Measurements from ENCODE around the gene TXNDC11.
"Not testable (repeated sequence)": the region's sequence is repeated elsewhere in the genome, so short reads cannot be mapped to it uniquely, and the experiment has no call there.

Gene TXNDC11, protein sequence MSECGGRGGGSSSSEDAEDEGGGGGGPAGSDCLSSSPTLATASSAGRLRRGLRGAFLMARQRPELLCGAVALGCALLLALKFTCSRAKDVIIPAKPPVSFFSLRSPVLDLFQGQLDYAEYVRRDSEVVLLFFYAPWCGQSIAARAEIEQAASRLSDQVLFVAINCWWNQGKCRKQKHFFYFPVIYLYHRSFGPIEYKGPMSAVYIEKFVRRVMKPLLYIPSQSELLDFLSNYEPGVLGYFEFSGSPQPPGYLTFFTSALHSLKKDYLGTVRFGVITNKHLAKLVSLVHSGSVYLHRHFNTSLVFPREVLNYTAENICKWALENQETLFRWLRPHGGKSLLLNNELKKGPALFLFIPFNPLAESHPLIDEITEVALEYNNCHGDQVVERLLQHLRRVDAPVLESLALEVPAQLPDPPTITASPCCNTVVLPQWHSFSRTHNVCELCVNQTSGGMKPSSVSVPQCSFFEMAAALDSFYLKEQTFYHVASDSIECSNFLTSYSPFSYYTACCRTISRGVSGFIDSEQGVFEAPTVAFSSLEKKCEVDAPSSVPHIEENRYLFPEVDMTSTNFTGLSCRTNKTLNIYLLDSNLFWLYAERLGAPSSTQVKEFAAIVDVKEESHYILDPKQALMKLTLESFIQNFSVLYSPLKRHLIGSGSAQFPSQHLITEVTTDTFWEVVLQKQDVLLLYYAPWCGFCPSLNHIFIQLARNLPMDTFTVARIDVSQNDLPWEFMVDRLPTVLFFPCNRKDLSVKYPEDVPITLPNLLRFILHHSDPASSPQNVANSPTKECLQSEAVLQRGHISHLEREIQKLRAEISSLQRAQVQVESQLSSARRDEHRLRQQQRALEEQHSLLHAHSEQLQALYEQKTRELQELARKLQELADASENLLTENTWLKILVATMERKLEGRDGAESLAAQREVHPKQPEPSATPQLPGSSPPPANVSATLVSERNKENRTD

GRCh38 chr16:11742536-11743307, at the start of gene TXNDC11:
TXNDC11 (minus strand) TSS chr16:11742857; CDS start chr16:11742730, 127 bp downstream.
- DNase-seq (ENCODE audit: low spot score) = peak; percentile 99
- no peaks in the 10 kb centered on the region for H3K27me3 Mint-ChIP-seq (ENCODE audit: low read depth)
- H3K4me1 Mint-ChIP-seq (ENCODE audit: low read depth) = peaks cover 46% of the 10 kb centered on the region
- H3K36me3 Mint-ChIP-seq (ENCODE audit: low read depth) = peaks cover 31% of the 10 kb centered on the region
- H3K27ac Mint-ChIP-seq = peak within 1 kb of the TSS; percentile 98
- H3K9me3 Mint-ChIP-seq = no peaks in the 10 kb centered on the region
- H3K4me3 Mint-ChIP-seq = peak within 1 kb of the TSS; percentile 98

DNA sequence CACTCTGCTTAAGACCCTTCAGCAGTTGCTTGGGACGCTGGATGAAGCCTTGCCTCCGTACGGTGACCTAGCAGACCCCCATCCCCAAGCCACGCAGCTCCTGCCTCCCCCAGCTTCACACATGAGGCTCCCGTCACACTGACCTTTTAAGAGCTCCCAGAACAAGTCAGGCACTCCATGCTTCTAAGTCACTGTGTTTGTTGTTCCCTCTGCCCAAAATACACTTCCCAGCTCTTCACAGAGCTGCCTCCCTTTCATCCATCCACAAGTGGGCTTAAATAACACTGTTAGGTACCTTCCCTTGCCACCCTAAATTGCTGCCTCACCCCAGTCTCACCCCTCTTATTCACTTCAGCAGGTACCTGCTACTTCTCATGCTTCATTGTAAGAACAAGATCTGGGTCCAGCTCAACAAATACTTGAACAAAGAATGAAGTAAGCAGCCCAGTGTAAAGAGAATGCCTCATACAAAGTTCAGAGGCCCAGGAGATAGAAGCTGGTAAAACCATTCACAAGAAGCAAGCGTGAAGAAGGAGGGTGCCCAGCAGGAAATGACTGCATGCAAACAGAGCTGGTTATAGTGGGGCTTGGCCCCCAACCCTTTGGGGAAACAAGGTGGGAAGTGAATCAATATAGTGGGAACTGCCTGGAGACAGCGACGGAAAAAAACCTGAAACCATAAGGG, 48.6 kb upstream of the TXNDC11 start:
- Mint-ChIP-seq H3K4me1 (ENCODE audit: low read depth) (peaks cover 67% of the 10 kb centered on the region), H3K9me3 (no peaks in the 10 kb centered on the region), H3K27ac (peak overlapping the region; percentile 24), H3K4me3 (no peak overlapping the region), H3K27me3 (ENCODE audit: low read depth) (no peaks in the 10 kb centered on the region), H3K36me3 (ENCODE audit: low read depth) (peaks cover 42% of the 10 kb centered on the region)
- no peak for DNase-seq (ENCODE audit: low spot score)

- no peak for DNase-seq (ENCODE audit: low spot score)
- Mint-ChIP-seq H3K27me3 (ENCODE audit: low read depth) (no peaks in the 10 kb centered on the region), H3K9me3 (no peaks in the 10 kb centered on the region), H3K4me1 (ENCODE audit: low read depth) (peaks cover 58% of the 10 kb centered on the region), H3K4me3 (no peak overlapping the region), H3K36me3 (ENCODE audit: low read depth) (peaks cover 26% of the 10 kb centered on the region), H3K27ac (no peak overlapping the region)
Measured at GRCh38 chr16:11788914-11789313, 46.3 kb upstream of the TXNDC11 start.

- H3K4me1 Mint-ChIP-seq (ENCODE audit: low read depth) = peaks cover 62% of the 10 kb centered on the region
- not testable (repeated sequence) for H3K4me3 Mint-ChIP-seq; DNase-seq (ENCODE audit: low spot score); H3K9me3 Mint-ChIP-seq; H3K27me3 Mint-ChIP-seq (ENCODE audit: low read depth)
- peaks cover 30% of the 10 kb centered on the region for H3K36me3 Mint-ChIP-seq (ENCODE audit: low read depth)
- peak overlapping the region; percentile 82 for H3K27ac Mint-ChIP-seq
Measured at GRCh38 chr16:11784980-11785599, 42.4 kb upstream of the TXNDC11 start.

GRCh38 chr16:11784381-11784780, 41.7 kb upstream of the TXNDC11 start:
- not testable (repeated sequence) for H3K27me3 Mint-ChIP-seq (ENCODE audit: low read depth); H3K9me3 Mint-ChIP-seq; H3K4me3 Mint-ChIP-seq; DNase-seq (ENCODE audit: low spot score)
- peaks cover 36% of the 10 kb centered on the region for H3K36me3 Mint-ChIP-seq (ENCODE audit: low read depth)
- peaks cover 61% of the 10 kb centered on the region for H3K4me1 Mint-ChIP-seq (ENCODE audit: low read depth)
- peak overlapping the region; percentile 80 for H3K27ac Mint-ChIP-seq

- no peaks in the 10 kb centered on the region for H3K27me3 Mint-ChIP-seq (ENCODE audit: low read depth)
- H3K9me3 Mint-ChIP-seq = no peaks in the 10 kb centered on the region
- H3K4me3 Mint-ChIP-seq = peak overlapping the region; percentile 82
- H3K27ac Mint-ChIP-seq = peak overlapping the region; percentile 99
- H3K4me1 Mint-ChIP-seq (ENCODE audit: low read depth) = peaks cover 61% of the 10 kb centered on the region
- DNase-seq (ENCODE audit: low spot score) = no peak
- H3K36me3 Mint-ChIP-seq (ENCODE audit: low read depth) = peaks cover 38% of the 10 kb centered on the region
Measured at GRCh38 chr16:11784038-11784369, 41.3 kb upstream of the TXNDC11 start.

DNA sequence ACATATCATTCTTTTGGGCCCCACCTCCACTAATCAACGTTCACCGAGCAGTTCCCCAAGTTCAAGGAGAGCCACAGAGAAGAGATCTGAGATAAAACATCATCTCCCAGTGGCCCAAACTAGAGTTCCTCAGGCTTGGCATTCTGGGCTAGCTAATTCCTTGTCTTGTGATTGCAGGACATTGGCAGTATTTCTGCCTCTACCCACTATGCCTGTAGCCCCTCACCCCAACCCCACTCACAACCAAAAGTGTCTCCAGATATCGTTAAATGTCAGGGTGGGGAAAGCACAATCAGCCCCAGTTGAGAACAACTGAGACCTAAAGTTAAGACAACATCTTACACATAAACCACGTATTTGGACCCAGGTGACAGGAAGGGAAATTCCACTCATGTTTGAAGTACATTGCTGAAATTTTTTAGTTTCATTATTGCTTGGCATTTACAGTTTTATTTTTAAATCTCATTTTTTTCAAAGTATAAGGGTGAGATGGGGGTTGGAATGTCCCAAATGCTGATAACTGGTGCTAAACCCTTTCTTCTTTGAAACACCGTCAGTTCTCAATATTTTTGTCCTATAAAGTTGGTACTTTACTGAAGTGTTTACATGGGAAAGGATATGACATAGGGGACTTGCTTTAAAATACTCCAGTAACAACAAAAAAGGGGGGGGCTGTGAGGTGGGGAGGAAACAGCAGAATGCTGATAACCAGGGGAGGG, 40.8 kb upstream of the TXNDC11 start:
- Mint-ChIP-seq H3K27ac (peak overlapping the region; percentile 99), H3K9me3 (no peaks in the 10 kb centered on the region), H3K27me3 (ENCODE audit: low read depth) (no peaks in the 10 kb centered on the region), H3K36me3 (ENCODE audit: low read depth) (peaks cover 40% of the 10 kb centered on the region), H3K4me1 (ENCODE audit: low read depth) (peaks cover 59% of the 10 kb centered on the region), H3K4me3 (peak overlapping the region; percentile 82)
- DNase-seq (ENCODE audit: low spot score) = peak; percentile 70

GRCh38 chr16:11781773-11782172, 39.1 kb upstream of the TXNDC11 start:
- Mint-ChIP-seq H3K9me3 (no peaks in the 10 kb centered on the region), H3K27ac (peak overlapping the region; percentile 99), H3K36me3 (ENCODE audit: low read depth) (peaks cover 34% of the 10 kb centered on the region), H3K27me3 (ENCODE audit: low read depth) (no peaks in the 10 kb centered on the region), H3K4me1 (ENCODE audit: low read depth) (peaks cover 44% of the 10 kb centered on the region), H3K4me3 (peak overlapping the region; percentile 82)
- DNase-seq (ENCODE audit: low spot score) = no peak

- DNase-seq (ENCODE audit: low spot score) = no peak
- H3K4me1 Mint-ChIP-seq (ENCODE audit: low read depth) = peaks cover 38% of the 10 kb centered on the region
- no peaks in the 10 kb centered on the region for H3K9me3 Mint-ChIP-seq
- H3K4me3 Mint-ChIP-seq = no peak overlapping the region
- H3K36me3 Mint-ChIP-seq (ENCODE audit: low read depth) = peaks cover 33% of the 10 kb centered on the region
- no peaks in the 10 kb centered on the region for H3K27me3 Mint-ChIP-seq (ENCODE audit: low read depth)
- H3K27ac Mint-ChIP-seq = peak overlapping the region; percentile 78
Measured at GRCh38 chr16:11780991-11781680, 38.5 kb upstream of the TXNDC11 start.

DNA sequence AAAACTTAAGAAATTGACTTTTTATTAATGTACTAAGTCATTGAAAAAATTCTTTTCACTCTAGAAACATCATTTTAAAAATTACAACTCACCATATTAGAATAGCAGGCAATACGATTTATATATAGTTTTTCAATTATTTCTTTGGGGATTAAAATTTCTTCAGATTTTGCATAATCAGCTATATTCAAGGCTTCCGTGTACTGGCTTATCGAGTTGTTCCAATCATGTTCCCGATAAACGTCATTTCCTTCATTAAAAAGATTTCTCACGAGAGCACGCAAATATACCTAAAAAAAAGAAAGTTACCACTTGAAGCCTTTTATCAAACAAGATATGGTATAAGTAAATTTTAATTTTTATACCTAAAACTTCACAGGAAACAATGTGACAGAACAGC, 36.4 kb upstream of the TXNDC11 start:
- H3K4me3 Mint-ChIP-seq = no peak overlapping the region
- H3K27me3 Mint-ChIP-seq (ENCODE audit: low read depth) = no peaks in the 10 kb centered on the region
- H3K36me3 Mint-ChIP-seq (ENCODE audit: low read depth) = peaks cover 44% of the 10 kb centered on the region
- no peak overlapping the region for H3K27ac Mint-ChIP-seq
- DNase-seq (ENCODE audit: low spot score) = no peak
- peaks cover 34% of the 10 kb centered on the region for H3K4me1 Mint-ChIP-seq (ENCODE audit: low read depth)
- no peaks in the 10 kb centered on the region for H3K9me3 Mint-ChIP-seq

DNA sequence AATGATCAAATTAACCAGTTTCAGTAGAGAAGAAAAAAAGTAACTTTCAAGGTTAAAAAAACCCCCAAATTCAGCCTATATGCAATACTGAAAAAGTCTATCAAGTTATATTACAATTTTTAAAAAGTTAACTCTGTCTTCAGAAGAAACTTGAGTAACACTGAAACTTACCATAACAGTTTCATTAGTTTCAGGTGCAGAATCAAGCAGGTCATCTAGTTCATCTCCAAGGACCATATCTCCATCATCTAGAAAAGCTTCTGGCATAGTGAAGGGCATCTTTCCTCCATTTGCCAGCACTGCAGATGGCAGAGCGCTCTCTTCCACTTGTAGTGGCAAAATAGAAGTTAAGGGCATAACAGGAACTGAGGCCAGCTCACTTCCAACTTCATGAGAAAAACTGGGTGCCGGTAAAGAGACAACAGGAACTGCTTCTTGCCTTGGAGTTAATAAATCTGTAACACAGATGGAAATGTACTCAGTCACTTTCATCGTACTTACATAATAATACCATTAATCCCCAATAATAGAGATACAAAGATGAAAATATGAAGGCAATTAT, 31.5 kb upstream of the TXNDC11 start:
- H3K4me1 Mint-ChIP-seq (ENCODE audit: low read depth) = peaks cover 14% of the 10 kb centered on the region
- no peaks in the 10 kb centered on the region for H3K27me3 Mint-ChIP-seq (ENCODE audit: low read depth)
- H3K9me3 Mint-ChIP-seq = no peaks in the 10 kb centered on the region
- no peak for DNase-seq (ENCODE audit: low spot score)
- H3K4me3 Mint-ChIP-seq = no peak overlapping the region
- no peak overlapping the region for H3K27ac Mint-ChIP-seq
- peaks cover 49% of the 10 kb centered on the region for H3K36me3 Mint-ChIP-seq (ENCODE audit: low read depth)

GRCh38 chr16:11768849-11769248, 26.2 kb upstream of the TXNDC11 start:
- Mint-ChIP-seq H3K4me1 (ENCODE audit: low read depth) (peaks cover 14% of the 10 kb centered on the region), H3K27ac (peak overlapping the region; percentile 51), H3K9me3 (no peaks in the 10 kb centered on the region), H3K36me3 (ENCODE audit: low read depth) (peaks cover 57% of the 10 kb centered on the region), H3K4me3 (no peak overlapping the region), H3K27me3 (ENCODE audit: low read depth) (no peaks in the 10 kb centered on the region)
- no peak for DNase-seq (ENCODE audit: low spot score)
